ENCODE results near the gene VEZT. TPM values are rescaled to one million over a fixed set of nuclear protein-coding genes. Genes with fewer than 3 reads are reported as not detected.

VEZT gene
- total RNA-seq, 1 experiment from 2014 or later = 107 TPM

- POLR2A ChIA-PET (ENCODE audit: low non-redundant PET) = no interaction called here
- peaks cover 12% of the 10 kb centered on the region for H3K4me1 ChIP-seq (ENCODE audit: insufficient read depth, low read length, poor library complexity, severe bottlenecking)
- no peak overlapping the region for H3K4me3 ChIP-seq (ENCODE audit: low read depth, low read length, poor library complexity, severe bottlenecking)
- BruUV-seq (replicated peaks) = no TSS peak
- TF ChIP-seq EZH2 (IDR thresholded peaks at IDR 0.05; ENCODE audit: borderline replicate concordance, low read depth, low read length, poor library complexity, severe bottlenecking) = no peak
- TF ChIP-seq CTCF (conservative IDR thresholded peaks at IDR 0.05; ENCODE audit: low read depth, low read length) = no peak
- CTCF ChIA-PET = no interaction called here
- H3K27ac ChIP-seq (ENCODE audit: low read depth, low read length, poor library complexity, severe bottlenecking) = no peak overlapping the region
- DNase-seq (ENCODE audit: low spot score) = no peak
- no peaks in the 10 kb centered on the region for H3K27me3 ChIP-seq (replicated peaks; ENCODE audit: insufficient read depth, low read depth, low read length, poor library complexity)
- intact Hi-C loops (cut with micrococcal nuclease; ENCODE audit: unreplicated experiment) = no loop called here
- H3K36me3 ChIP-seq (ENCODE audit: insufficient read depth, low read length, poor library complexity, severe bottlenecking) = peaks cover 45% of the 10 kb centered on the region
- no peaks in the 10 kb centered on the region for H3K9me3 ChIP-seq (ENCODE audit: low read depth, low read length, poor library complexity, severe bottlenecking)
Observed at GRCh38 chr12:95258151-95258550, 40.5 kb downstream of the VEZT start.

DNA sequence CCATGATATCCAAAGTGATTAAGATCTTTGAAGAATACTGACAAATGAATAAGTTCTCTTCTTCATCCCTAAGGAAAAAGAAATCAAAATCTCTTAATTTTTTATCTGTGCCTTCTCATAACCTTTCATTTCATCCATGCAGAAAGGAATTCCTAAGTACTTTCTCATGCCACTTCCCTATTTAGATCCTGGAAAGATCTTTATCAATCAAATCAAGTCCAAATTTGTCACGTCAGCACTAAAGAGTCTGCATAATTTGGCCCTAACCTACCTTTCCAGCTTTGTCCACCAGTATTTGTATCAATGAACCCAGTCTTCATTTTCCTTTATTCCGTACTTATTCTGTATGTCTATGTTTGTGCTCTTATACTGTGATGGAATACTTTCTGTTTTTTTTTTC, 41.2 kb downstream of the VEZT start:
- DNase-seq (ENCODE audit: low spot score) = no peak
- Histone ChIP-seq H3K9me3 (ENCODE audit: low read depth, low read length, poor library complexity, severe bottlenecking) (no peaks in the 10 kb centered on the region), H3K36me3 (ENCODE audit: insufficient read depth, low read length, poor library complexity, severe bottlenecking) (peaks cover 45% of the 10 kb centered on the region), H3K4me1 (ENCODE audit: insufficient read depth, low read length, poor library complexity, severe bottlenecking) (peaks cover 12% of the 10 kb centered on the region), H3K27ac (ENCODE audit: low read depth, low read length, poor library complexity, severe bottlenecking) (no peak overlapping the region), H3K27me3 (replicated peaks; ENCODE audit: insufficient read depth, low read depth, low read length, poor library complexity) (no peaks in the 10 kb centered on the region), H3K4me3 (ENCODE audit: low read depth, low read length, poor library complexity, severe bottlenecking) (no peak overlapping the region)
- no peak for TF ChIP-seq CTCF (conservative IDR thresholded peaks at IDR 0.05; ENCODE audit: low read depth, low read length)
- no peak for TF ChIP-seq EZH2 (IDR thresholded peaks at IDR 0.05; ENCODE audit: borderline replicate concordance, low read depth, low read length, poor library complexity, severe bottlenecking)
- BruUV-seq (replicated peaks) = no TSS peak
- ChIA-PET POLR2A (ENCODE audit: low non-redundant PET) (no interaction called here), CTCF (no interaction called here)
- intact Hi-C loops (cut with micrococcal nuclease; ENCODE audit: unreplicated experiment) = no loop called here

- no peak for TF ChIP-seq CTCF (conservative IDR thresholded peaks at IDR 0.05; ENCODE audit: low read depth, low read length)
- no peak for TF ChIP-seq EZH2 (IDR thresholded peaks at IDR 0.05; ENCODE audit: borderline replicate concordance, low read depth, low read length, poor library complexity, severe bottlenecking)
- intact Hi-C loops (cut with micrococcal nuclease; ENCODE audit: unreplicated experiment) = no loop called here
- ChIA-PET CTCF (no interaction called here), POLR2A (ENCODE audit: low non-redundant PET) (no interaction called here)
- Histone ChIP-seq H3K27ac (ENCODE audit: low read depth, low read length, poor library complexity, severe bottlenecking) (no peak overlapping the region), H3K4me3 (ENCODE audit: low read depth, low read length, poor library complexity, severe bottlenecking) (no peak overlapping the region), H3K27me3 (replicated peaks; ENCODE audit: insufficient read depth, low read depth, low read length, poor library complexity) (no peaks in the 10 kb centered on the region), H3K36me3 (ENCODE audit: insufficient read depth, low read length, poor library complexity, severe bottlenecking) (peaks cover 44% of the 10 kb centered on the region), H3K4me1 (ENCODE audit: insufficient read depth, low read length, poor library complexity, severe bottlenecking) (peaks cover 12% of the 10 kb centered on the region), H3K9me3 (ENCODE audit: low read depth, low read length, poor library complexity, severe bottlenecking) (no peaks in the 10 kb centered on the region)
- BruUV-seq (replicated peaks) = no TSS peak
- DNase-seq (ENCODE audit: low spot score) = peak; percentile 31
Observed at GRCh38 chr12:95259368-95259767, 41.8 kb downstream of the VEZT start.

All from A673 (cell line).